SK-N-SH treated with all-trans-retinoic acid at 6 μM for 48 hours (cell line): ENCODE data around the gene SEZ6L2.

ENCODE experiments used
- BACH2 ChIP-seq: fragments of 250-450 bp; sonication (Bioruptor Pico); IDR thresholded peaks from 2 replicates; pipeline ENCODE4 v1.9.0; 2021; ENCODE audit warnings: mild to moderate bottlenecking, borderline replicate concordance
- CREB5 ChIP-seq: fragments of 250-450 bp; sonication (Bioruptor Pico); IDR thresholded peaks from 2 replicates; pipeline ENCODE4 v1.5.1; 2020; ENCODE audit warnings: low read depth, mild to moderate bottlenecking, moderate library complexity
- CSDC2 ChIP-seq: fragments of 250-450 bp; sonication (Bioruptor Pico); IDR thresholded peaks from 2 replicates; pipeline ENCODE4 v1.5.0; 2020; ENCODE audit warnings: mild to moderate bottlenecking, moderate library complexity
- GLIS3 ChIP-seq: fragments of 250-450 bp; sonication (Bioruptor Pico); IDR thresholded peaks from 2 replicates; pipeline ENCODE4 v1.5.0; 2020; ENCODE audit warnings: mild to moderate bottlenecking, moderate library complexity
- PPARA ChIP-seq: fragments of 250-450 bp; sonication (Bioruptor Pico); IDR thresholded peaks from 2 replicates; pipeline ENCODE4 v1.5.0; 2020; ENCODE audit warnings: mild to moderate bottlenecking, borderline replicate concordance
- TSHZ2 ChIP-seq: fragments of 250-450 bp; sonication (Bioruptor Pico); IDR thresholded peaks from 2 replicates; pipeline ENCODE4 v1.5.0; 2020; ENCODE audit warnings: mild to moderate bottlenecking, moderate library complexity
- ZFP30 ChIP-seq: fragments of 450-650 bp; formaldehyde crosslinking; IDR thresholded peaks from 2 replicates; pipeline ENCODE4 v1.5.0; 2022; ENCODE audit warnings: mild to moderate bottlenecking, moderate library complexity

GRCh38 chr16:29860218-29860617 is 39.1 kb downstream of the SEZ6L2 start:
- no peak for TF ChIP-seq TSHZ2 (CRISPR knock-in tag)
- no peak for TF ChIP-seq CSDC2 (CRISPR knock-in tag)
- TF ChIP-seq GLIS3 (CRISPR knock-in tag), result no peak
- TF ChIP-seq PPARA (CRISPR knock-in tag), result no peak
- no peak for TF ChIP-seq BACH2 (CRISPR knock-in tag)
- no peak for TF ChIP-seq ZFP30
- no peak for TF ChIP-seq CREB5 (CRISPR knock-in tag)
